HUES64 (cell line): ENCODE results near the gene MRPL28.

Experiments used
- H3K27ac ChIP-seq: 2 replicates; pipeline ENCODE4 v1.7.0; 2013; ENCODE audit warnings: low read depth, low read length, inconsistent platforms
- H3K27me3 ChIP-seq: 2 replicates; pipeline ENCODE4 v1.6.1; 2013; ENCODE audit warnings: mild to moderate bottlenecking, low read length; ENCODE audit not compliant: insufficient read depth
- H3K36me3 ChIP-seq: 2 replicates; pipeline ENCODE4 v1.6.1; 2013; ENCODE audit warnings: mild to moderate bottlenecking, low read length; ENCODE audit not compliant: insufficient read depth
- H3K4me1 ChIP-seq: 2 replicates; pipeline ENCODE4 v1.6.1; 2013; ENCODE audit warnings: mild to moderate bottlenecking, low read length, moderate library complexity; ENCODE audit not compliant: insufficient read depth
- H3K4me3 ChIP-seq: 2 replicates; pipeline ENCODE4 v1.5.1; 2013; ENCODE audit warnings: mild to moderate bottlenecking, low read length, moderate library complexity
- H3K9ac ChIP-seq: 2 replicates; pipeline ENCODE4 v1.6.1; 2013; ENCODE audit warnings: mild to moderate bottlenecking, low read depth, low read length
- H3K9me3 ChIP-seq: 2 replicates; pipeline ENCODE4 v1.6.1; 2013; ENCODE audit warnings: low read depth, low read length; ENCODE audit not compliant: insufficient read depth
- WGBS: fragments of 150-250, 120-280 bp; methylation state at CpG from one replicate; pipeline ENCODE4 v1.1.7; 2013; ENCODE audit warnings: missing lambda C conversion rate; 5-methylcytosine and 5-hydroxymethylcytosine counted together

MRPL28 gene

GRCh38 chr16:371515-372301 lies 1.4 kb upstream of the MRPL28 start:
- H3K27ac ChIP-seq = no peak overlapping the region
- no peaks in the 10 kb centered on the region for H3K9me3 ChIP-seq
- 94% methylated on average over 31 of the region's 31 CpGs for WGBS
- peaks cover 72% of the 10 kb centered on the region for H3K36me3 ChIP-seq
- no peak overlapping the region for H3K9ac ChIP-seq
- peaks cover 6% of the 10 kb centered on the region for H3K4me1 ChIP-seq
- H3K27me3 ChIP-seq = no peaks in the 10 kb centered on the region
- no peak overlapping the region for H3K4me3 ChIP-seq

DNA sequence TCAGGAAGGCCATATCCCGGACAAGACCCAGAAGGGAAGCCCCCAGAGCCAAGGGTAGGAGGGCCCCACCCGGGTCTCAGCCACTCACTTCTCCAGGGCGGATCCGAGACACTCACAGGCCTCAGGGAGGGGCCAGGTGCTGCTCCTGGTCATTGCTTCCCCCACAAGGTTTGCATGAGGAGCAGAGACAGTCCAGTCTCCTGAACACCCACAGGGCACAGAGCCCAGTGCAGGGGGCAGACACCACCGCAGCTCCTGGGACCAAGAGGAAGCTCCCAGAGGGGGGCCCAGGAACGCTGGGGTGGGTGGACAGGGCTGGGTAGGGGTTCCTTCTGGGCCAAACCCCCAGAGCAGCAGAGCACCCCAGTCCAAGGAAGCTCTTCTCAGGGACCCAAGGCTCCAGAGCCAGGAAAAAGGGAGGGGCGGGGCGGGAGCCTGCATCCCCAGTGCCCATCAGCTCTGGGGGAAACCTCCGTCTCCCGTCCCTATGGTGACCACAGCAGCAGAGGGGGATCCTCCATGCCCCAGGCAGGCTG lies 709 bp upstream of the MRPL28 start:
- Histone ChIP-seq H3K4me1 (peaks cover 6% of the 10 kb centered on the region), H3K27me3 (no peaks in the 10 kb centered on the region), H3K9ac (peak overlapping the region; percentile 44; the same call in 1 of the 2 replicates), H3K27ac (peak overlapping the region; percentile 68; the same call in 1 of the 2 replicates), H3K4me3 (peak overlapping the region; percentile 47), H3K9me3 (no peaks in the 10 kb centered on the region), H3K36me3 (peaks cover 68% of the 10 kb centered on the region)
- WGBS = 80% methylated on average over 10 of the region's 10 CpGs

GRCh38 chr16:369866-370436 lies 387 bp downstream of the MRPL28 start:
- Histone ChIP-seq H3K4me1 (peaks cover 6% of the 10 kb centered on the region), H3K9ac (peak overlapping the region; percentile 60), H3K9me3 (no peaks in the 10 kb centered on the region), H3K36me3 (peaks cover 61% of the 10 kb centered on the region), H3K27me3 (no peaks in the 10 kb centered on the region), H3K27ac (no peak overlapping the region), H3K4me3 (peak overlapping the region; percentile 59)
- 18% methylated on average over 29 of the region's 44 CpGs for WGBS

- H3K36me3 ChIP-seq = peaks cover 55% of the 10 kb centered on the region
- H3K27ac ChIP-seq = no peak overlapping the region
- H3K4me3 ChIP-seq = peak overlapping the region; percentile 59
- H3K9ac ChIP-seq = peak overlapping the region; percentile 60; the same call in 1 of the 2 replicates
- 88% methylated on average over 20 of the region's 20 CpGs for WGBS
- H3K4me1 ChIP-seq = peaks cover 6% of the 10 kb centered on the region
- no peaks in the 10 kb centered on the region for H3K27me3 ChIP-seq
- no peaks in the 10 kb centered on the region for H3K9me3 ChIP-seq
Observed at GRCh38 chr16:369275-369865, 968 bp downstream of the MRPL28 start.

- WGBS = 95% methylated on average over 29 of the region's 29 CpGs
- H3K27me3 ChIP-seq = no peaks in the 10 kb centered on the region
- no peak overlapping the region for H3K4me3 ChIP-seq
- H3K9ac ChIP-seq = no peak overlapping the region
- peaks cover 6% of the 10 kb centered on the region for H3K4me1 ChIP-seq
- no peak overlapping the region for H3K27ac ChIP-seq
- H3K36me3 ChIP-seq = peaks cover 47% of the 10 kb centered on the region
- no peaks in the 10 kb centered on the region for H3K9me3 ChIP-seq
Observed at GRCh38 chr16:368388-369158, 1.8 kb downstream of the MRPL28 start.

GRCh38 chr16:367333-367903 lies 2.9 kb downstream of the MRPL28 start:
- H3K27me3 ChIP-seq = no peaks in the 10 kb centered on the region
- peaks cover 37% of the 10 kb centered on the region for H3K36me3 ChIP-seq
- no peaks in the 10 kb centered on the region for H3K9me3 ChIP-seq
- no peak overlapping the region for H3K27ac ChIP-seq
- 95% methylated on average over 18 of the region's 18 CpGs for WGBS
- peaks cover 6% of the 10 kb centered on the region for H3K4me1 ChIP-seq
- H3K9ac ChIP-seq = no peak overlapping the region
- H3K4me3 ChIP-seq = no peak overlapping the region

- peaks cover 6% of the 10 kb centered on the region for H3K4me1 ChIP-seq
- no peak overlapping the region for H3K4me3 ChIP-seq
- H3K9me3 ChIP-seq = no peaks in the 10 kb centered on the region
- peaks cover 28% of the 10 kb centered on the region for H3K36me3 ChIP-seq
- 88% methylated on average over 10 of the region's 10 CpGs for WGBS
- H3K27me3 ChIP-seq = no peaks in the 10 kb centered on the region
- H3K9ac ChIP-seq = no peak overlapping the region
- H3K27ac ChIP-seq = no peak overlapping the region
Observed at GRCh38 chr16:366476-366875, 3.9 kb downstream of the MRPL28 start.

DNA sequence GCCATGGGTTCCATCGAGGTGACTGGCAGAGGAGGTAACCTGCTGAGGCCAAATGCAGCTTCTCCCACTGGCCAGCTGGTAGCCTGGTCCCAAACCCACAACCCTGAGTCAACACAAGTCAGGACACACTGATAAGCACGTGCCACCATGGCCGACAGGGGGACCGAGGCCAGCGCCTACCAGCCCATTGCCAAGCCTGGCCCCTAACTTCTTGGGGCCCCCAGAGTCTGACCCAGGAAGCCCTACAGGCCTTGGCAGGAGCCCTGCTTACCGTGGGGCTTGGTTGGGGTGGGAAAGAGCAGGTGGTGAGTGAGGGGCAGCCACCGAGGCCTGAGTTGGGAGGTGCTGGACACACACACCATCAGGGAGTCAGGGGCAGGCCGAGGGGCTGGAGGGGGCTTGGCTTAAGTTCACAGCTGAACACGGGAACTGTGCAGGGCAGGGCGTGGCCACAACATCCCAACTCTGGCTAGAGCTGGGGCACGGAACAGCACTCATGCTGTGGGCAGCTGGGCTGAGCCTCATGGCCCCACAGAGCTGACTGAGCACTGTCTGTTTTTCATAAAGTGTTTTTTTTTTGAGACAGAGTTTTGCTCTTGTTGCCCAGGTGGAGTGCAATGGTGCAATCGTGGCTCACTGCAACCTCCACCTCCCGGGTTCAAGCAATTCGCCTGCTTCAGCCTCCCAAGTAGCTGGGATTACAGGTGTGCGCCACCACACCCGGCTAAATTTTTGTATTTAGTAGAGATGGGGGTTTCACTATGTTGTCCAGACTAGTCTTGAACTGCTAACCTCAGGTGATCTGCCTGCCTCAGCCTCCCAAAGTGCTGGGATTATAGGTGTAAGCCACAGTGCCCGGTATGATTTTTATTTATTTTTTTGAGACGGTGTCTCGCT lies 5.5 kb downstream of the MRPL28 start:
- no peak overlapping the region for H3K27ac ChIP-seq
- 82% methylated on average over 19 of the region's 19 CpGs for WGBS
- H3K9me3 ChIP-seq = no peaks in the 10 kb centered on the region
- H3K4me1 ChIP-seq = no peaks in the 10 kb centered on the region
- H3K9ac ChIP-seq = no peak overlapping the region
- no peaks in the 10 kb centered on the region for H3K27me3 ChIP-seq
- no peak overlapping the region for H3K4me3 ChIP-seq
- peaks cover 27% of the 10 kb centered on the region for H3K36me3 ChIP-seq

DNA sequence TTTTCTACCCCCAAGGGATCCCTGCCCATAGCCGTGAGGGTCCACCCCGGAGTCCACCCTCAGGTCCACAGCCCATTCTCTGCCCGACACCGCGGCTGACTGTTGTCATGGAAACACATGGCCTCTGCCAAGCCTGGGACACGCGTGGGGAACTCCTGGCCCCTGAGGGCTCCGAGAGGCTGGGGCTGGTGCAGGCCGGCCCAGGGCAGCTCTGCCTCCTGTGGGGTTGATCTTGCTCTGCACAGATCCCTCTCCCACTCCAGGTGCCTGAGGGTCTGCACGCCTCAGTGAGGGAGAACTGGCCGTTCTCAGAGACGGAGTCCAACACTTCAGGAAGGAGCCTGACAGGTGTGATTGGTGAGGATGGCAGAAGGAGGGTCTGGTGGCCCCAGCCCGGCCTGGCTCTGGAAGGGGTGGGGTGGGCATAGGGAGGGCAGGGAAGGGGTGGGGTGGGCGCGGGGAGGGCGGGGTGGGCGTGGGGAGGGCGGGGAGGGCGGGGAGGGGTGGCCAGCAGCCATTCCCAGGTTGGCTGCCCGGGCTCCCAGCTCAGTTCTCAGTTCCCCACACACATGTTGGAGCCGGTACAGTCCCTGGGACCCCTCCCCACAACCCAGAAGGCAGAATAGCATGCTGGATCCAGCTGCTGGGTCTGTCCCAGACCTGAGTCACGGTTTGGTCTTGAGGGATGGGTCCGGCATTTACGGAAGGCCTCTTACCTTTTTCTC lies 6.4 kb downstream of the MRPL28 start:
- Histone ChIP-seq H3K9me3 (no peaks in the 10 kb centered on the region), H3K27me3 (no peaks in the 10 kb centered on the region), H3K4me3 (no peak overlapping the region), H3K4me1 (no peaks in the 10 kb centered on the region), H3K9ac (no peak overlapping the region), H3K27ac (no peak overlapping the region), H3K36me3 (peaks cover 25% of the 10 kb centered on the region)
- 73% methylated on average over 17 of the region's 24 CpGs for WGBS
